ENCODE data around the gene NR4A3. TPM values are rescaled to one million over a fixed set of nuclear protein-coding genes. Genes with fewer than 3 reads are reported as not detected.

The NR4A3 gene
- total RNA-seq, 1 experiment from 2014 or later: 0.86 TPM

DNA sequence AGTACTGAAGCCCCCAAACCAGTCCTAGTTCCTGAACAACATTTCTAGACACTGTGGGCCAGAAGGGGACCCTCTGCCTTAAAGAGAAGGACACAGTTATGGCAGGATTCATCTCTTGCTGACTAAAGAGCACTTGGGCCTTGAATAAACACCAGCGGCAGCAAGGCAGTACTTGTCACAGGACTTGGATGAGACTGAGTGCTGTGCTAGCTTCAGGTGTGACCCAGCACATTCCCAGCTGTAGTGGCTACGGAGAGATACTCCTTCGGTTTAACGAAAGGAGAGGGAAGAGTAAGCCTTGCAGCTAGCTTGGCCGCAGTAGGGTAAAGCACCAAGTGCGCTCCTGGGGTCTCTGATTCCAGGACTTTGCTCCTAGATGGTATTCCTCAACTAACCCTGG is 73.8 kb downstream of the NR4A3 start:
- TF ChIP-seq, protein P1, sequence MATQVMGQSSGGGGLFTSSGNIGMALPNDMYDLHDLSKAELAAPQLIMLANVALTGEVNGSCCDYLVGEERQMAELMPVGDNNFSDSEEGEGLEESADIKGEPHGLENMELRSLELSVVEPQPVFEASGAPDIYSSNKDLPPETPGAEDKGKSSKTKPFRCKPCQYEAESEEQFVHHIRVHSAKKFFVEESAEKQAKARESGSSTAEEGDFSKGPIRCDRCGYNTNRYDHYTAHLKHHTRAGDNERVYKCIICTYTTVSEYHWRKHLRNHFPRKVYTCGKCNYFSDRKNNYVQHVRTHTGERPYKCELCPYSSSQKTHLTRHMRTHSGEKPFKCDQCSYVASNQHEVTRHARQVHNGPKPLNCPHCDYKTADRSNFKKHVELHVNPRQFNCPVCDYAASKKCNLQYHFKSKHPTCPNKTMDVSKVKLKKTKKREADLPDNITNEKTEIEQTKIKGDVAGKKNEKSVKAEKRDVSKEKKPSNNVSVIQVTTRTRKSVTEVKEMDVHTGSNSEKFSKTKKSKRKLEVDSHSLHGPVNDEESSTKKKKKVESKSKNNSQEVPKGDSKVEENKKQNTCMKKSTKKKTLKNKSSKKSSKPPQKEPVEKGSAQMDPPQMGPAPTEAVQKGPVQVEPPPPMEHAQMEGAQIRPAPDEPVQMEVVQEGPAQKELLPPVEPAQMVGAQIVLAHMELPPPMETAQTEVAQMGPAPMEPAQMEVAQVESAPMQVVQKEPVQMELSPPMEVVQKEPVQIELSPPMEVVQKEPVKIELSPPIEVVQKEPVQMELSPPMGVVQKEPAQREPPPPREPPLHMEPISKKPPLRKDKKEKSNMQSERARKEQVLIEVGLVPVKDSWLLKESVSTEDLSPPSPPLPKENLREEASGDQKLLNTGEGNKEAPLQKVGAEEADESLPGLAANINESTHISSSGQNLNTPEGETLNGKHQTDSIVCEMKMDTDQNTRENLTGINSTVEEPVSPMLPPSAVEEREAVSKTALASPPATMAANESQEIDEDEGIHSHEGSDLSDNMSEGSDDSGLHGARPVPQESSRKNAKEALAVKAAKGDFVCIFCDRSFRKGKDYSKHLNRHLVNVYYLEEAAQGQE (IDR thresholded peaks at IDR 0.05; ENCODE audit: low read depth): no peak
- TF ChIP-seq POLR2A (IDR thresholded peaks at IDR 0.05; ENCODE audit: borderline replicate concordance, extremely low read depth, insufficient read depth, insufficient read length): no peak
- TF ChIP-seq EZH2phosphoT487 (IDR thresholded peaks at IDR 0.05; ENCODE audit: borderline replicate concordance): no peak
- no peak for TF ChIP-seq CEBPB (IDR thresholded peaks at IDR 0.05; ENCODE audit: low read depth)
- no peak for TF ChIP-seq SP1 (IDR thresholded peaks at IDR 0.05; ENCODE audit: low read depth)
- no peak for TF ChIP-seq POLR2AphosphoS5 (IDR thresholded peaks at IDR 0.05; ENCODE audit: low read depth, low read length)
- no peak for TF ChIP-seq RAD21 (IDR thresholded peaks at IDR 0.05; ENCODE audit: low read depth)
- TF ChIP-seq, protein P2, sequence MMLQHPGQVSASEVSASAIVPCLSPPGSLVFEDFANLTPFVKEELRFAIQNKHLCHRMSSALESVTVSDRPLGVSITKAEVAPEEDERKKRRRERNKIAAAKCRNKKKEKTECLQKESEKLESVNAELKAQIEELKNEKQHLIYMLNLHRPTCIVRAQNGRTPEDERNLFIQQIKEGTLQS (IDR thresholded peaks at IDR 0.05): no peak
- TF ChIP-seq ZFX (IDR thresholded peaks at IDR 0.05): no peak
- no peak for TF ChIP-seq SRF (IDR thresholded peaks at IDR 0.05; ENCODE audit: low read depth)
- no peak for TF ChIP-seq SIN3A (IDR thresholded peaks at IDR 0.05; ENCODE audit: low read depth)
- TF ChIP-seq CBX3 (IDR thresholded peaks at IDR 0.05; ENCODE audit: low read depth): no peak
- no peak for TF ChIP-seq YY1 (IDR thresholded peaks at IDR 0.05; ENCODE audit: extremely low read depth, insufficient replicate concordance, low read depth, low read length)
- no peak for TF ChIP-seq ELF1 (IDR thresholded peaks at IDR 0.05; ENCODE audit: borderline replicate concordance, low read depth)
- no peak for TF ChIP-seq ZNF274 (IDR thresholded peaks at IDR 0.05; ENCODE audit: low read depth, low read length)
- no peak overlapping the region for H2AFZ ChIP-seq (ENCODE audit: low read depth, low read length, poor library complexity, severe bottlenecking)
- ChIA-PET POLR2A (no interaction called here), CTCF (no interaction called here), RAD21 (ENCODE audit: low non-redundant PET in 1 of 2, low total read pairs in 2 of 2, uncharacterized antibody in 2 of 2, unreplicated experiment in 2 of 2) (no interaction called here)
- no peak overlapping the region for H3K27ac ChIP-seq (ENCODE audit: low read depth, low read length)
- no peaks in the 10 kb centered on the region for H3K9me3 ChIP-seq (ENCODE audit: control insufficient read depth in 1 of 2, insufficient read depth in 1 of 2, low read depth in 1 of 2, low read length in 2 of 2)
- no peaks in the 10 kb centered on the region for H3K27me3 ChIP-seq (ENCODE audit: insufficient read depth, low read length)
- H3K79me2 ChIP-seq (ENCODE audit: insufficient read depth, low read length): no peaks in the 10 kb centered on the region
- no peaks in the 10 kb centered on the region for H3K36me3 ChIP-seq (ENCODE audit: control insufficient read depth in 1 of 2, insufficient read depth in 2 of 2, low read length in 2 of 2)
- H3K4me1 ChIP-seq (ENCODE audit: control insufficient read depth in 1 of 2, insufficient read depth in 2 of 2, low read length in 2 of 2): no peaks in the 10 kb centered on the region
- DNase-seq (ENCODE audit: low read depth, low spot score): no peak
- ATAC-seq: no peak
- no peak overlapping the region for H3K4me3 ChIP-seq (replicated peaks in 1 of 2; ENCODE audit: low read depth in 1 of 2, low read length in 2 of 2)
- no peak overlapping the region for H3K4me2 ChIP-seq (ENCODE audit: low read length)
- H3K9ac ChIP-seq (ENCODE audit: low read length): no peak overlapping the region
- H4K20me1 ChIP-seq (ENCODE audit: insufficient read depth): no peaks in the 10 kb centered on the region
- 0 out of 2 replicates have a peak, but pooled peaks cover 3% of the 10 kb centered on the region for H3K9me2 ChIP-seq (ENCODE audit: insufficient read depth)
- intact Hi-C loops (cut with micrococcal nuclease): loop anchor here (10.0 kb wide), 1 partner anchor 881 kb away; no protein-coding TSS in a partner anchor
- BruUV-seq (replicated peaks): no TSS peak

Data from HCT116 (cell line).